ENCODE data around the gene XXYLT1.

DNA sequence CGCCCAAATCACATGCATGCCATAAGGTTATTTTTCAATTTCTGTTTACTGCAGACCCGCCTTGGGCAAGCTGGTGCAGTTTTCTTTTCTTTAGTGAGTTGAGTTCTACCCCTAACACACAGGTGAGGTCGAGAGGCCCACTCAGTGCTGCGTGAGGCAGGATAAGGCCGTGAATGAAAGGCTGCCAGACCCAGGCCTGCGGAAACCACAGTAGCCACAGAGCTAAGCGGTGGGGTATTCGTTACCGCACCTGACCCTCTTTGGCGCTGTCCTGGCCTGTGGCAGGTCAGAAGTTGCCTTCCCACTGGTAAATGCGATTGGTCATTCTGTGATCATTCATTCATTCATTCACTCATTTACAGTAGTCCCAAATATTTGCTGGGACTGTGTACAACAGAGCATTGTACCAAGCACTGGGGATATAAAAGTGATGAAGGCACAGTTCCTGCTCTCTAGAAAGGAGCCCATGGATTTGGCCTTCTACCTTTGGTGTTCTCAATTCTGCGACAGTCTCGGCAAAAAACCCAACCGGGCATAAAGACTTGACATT lies 144.8 kb downstream of the XXYLT1 start:
- no peak for TF ChIP-seq ZNF274 (IDR thresholded peaks at IDR 0.05; ENCODE audit: low read depth, low read length)
- no peak for TF ChIP-seq YY1 (IDR thresholded peaks at IDR 0.05; ENCODE audit: insufficient read depth, insufficient read length)
